Body of pancreas (tissue), 4 donors: Measurements from ENCODE around the gene PSMG4.

ENCODE experiments used
- POLR2A ChIP-seq, 3 donors: fragments of 450-650 bp; IDR thresholded peaks; one replicate each; pipeline ENCODE4 v1.6.1; 2016; ENCODE audit warnings: antibody characterized with exemption in 3 of 3, mild to moderate bottlenecking in 2 of 3
- TF ChIP-seq, protein P1 (sequence below), 7 experiments: fragments of 450-650 bp in 4 of 7; fragments of 200-600 bp in 3 of 7; sonication (generic) in 3 of 7; IDR thresholded peaks; one replicate each; pipeline ENCODE4 v1.5.1; 2016 to 2019; ENCODE audit warnings: antibody characterized with exemption in 7 of 7

DNA sequence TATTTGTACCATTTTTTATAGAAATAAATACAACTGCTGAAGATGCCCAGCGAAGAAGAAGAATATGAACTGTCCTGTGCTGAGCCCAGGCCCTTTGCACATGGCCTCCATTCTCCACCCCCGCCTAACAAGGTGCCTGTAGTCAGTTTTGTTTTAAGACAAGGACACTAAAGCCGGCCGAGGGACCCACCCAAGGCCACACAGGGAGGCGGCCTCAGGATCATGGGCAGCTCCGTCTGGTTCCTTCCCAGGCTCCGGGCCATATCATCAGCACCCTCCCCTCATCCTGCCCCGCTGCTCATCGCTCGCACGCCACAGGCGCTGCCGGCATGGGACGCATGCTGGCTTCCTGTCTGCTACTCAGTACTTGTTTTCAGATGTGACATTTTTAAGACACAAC, 21.3 kb downstream of the PSMG4 start:
- no peak for TF ChIP-seq POLR2A (IDR thresholded peaks at IDR 0.05)
- TF ChIP-seq, protein P1, sequence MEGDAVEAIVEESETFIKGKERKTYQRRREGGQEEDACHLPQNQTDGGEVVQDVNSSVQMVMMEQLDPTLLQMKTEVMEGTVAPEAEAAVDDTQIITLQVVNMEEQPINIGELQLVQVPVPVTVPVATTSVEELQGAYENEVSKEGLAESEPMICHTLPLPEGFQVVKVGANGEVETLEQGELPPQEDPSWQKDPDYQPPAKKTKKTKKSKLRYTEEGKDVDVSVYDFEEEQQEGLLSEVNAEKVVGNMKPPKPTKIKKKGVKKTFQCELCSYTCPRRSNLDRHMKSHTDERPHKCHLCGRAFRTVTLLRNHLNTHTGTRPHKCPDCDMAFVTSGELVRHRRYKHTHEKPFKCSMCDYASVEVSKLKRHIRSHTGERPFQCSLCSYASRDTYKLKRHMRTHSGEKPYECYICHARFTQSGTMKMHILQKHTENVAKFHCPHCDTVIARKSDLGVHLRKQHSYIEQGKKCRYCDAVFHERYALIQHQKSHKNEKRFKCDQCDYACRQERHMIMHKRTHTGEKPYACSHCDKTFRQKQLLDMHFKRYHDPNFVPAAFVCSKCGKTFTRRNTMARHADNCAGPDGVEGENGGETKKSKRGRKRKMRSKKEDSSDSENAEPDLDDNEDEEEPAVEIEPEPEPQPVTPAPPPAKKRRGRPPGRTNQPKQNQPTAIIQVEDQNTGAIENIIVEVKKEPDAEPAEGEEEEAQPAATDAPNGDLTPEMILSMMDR (IDR thresholded peaks at IDR 0.05): no peak
